ENCODE measurements around the gene KIAA0319L.

The KIAA0319L gene

DNA sequence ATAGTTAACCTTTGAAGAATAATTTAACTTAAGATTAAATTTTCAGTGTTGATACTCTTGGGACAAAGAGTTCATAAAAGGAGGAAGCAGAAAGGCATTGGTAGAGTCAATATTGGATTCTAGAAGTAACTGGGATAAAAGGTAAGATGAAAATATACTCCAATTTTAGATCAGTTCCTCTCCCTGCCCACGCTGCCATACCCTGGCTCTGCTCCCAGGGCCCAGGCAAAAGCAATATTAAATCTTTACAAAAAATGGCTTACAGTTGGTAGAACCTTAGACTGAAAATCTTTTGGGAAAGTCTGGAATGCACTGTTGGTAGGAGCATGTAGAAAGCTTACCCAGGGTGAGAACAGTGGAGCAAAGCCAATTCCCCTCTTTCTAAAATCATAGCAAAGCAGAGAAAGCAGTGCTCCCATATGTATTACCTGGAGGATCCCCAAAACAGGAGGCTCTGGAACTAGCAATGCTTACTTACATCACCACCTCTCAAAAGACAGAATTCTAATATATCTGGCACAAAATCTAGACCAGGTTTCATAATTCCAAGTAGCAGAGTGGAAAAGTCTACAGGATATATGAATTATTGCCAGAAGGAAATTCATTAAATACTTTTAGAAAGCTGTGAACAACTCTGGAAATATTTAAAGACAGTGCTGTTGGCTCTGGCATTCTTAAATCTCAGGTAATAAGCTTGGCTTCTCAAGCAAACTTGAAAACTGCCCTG is 24.5 kb downstream of the KIAA0319L start:
- DNase-seq (ENCODE audit: low read depth) = no peak

DNA sequence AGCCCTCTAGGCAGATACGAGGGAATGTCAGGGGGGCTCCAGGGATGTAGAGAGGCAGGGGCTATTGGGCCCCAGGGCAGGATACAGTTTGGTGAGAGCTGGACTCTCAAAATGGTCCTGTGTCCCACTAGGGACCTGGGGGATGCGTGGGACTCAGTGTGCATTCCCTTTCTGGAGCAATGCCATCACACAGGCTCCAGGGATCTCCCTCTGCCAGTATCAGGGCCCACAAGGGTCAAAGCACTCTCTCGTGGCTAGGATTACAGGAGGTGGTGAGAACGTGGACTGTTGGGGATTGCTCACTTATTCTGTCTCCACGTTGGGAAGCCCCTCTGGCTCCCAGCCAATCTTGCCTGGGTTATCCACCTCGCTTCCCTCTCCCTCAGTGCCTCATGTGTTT is 25.8 kb downstream of the KIAA0319L start:
- no peak overlapping the region for H3K4me3 ChIP-seq (ENCODE audit: low read length)
- TF ChIP-seq, protein P1, sequence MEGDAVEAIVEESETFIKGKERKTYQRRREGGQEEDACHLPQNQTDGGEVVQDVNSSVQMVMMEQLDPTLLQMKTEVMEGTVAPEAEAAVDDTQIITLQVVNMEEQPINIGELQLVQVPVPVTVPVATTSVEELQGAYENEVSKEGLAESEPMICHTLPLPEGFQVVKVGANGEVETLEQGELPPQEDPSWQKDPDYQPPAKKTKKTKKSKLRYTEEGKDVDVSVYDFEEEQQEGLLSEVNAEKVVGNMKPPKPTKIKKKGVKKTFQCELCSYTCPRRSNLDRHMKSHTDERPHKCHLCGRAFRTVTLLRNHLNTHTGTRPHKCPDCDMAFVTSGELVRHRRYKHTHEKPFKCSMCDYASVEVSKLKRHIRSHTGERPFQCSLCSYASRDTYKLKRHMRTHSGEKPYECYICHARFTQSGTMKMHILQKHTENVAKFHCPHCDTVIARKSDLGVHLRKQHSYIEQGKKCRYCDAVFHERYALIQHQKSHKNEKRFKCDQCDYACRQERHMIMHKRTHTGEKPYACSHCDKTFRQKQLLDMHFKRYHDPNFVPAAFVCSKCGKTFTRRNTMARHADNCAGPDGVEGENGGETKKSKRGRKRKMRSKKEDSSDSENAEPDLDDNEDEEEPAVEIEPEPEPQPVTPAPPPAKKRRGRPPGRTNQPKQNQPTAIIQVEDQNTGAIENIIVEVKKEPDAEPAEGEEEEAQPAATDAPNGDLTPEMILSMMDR (conservative IDR thresholded peaks at IDR 0.05; ENCODE audit: low read depth, low read length) = no peak
- DNase-seq (ENCODE audit: low read depth) = no peak

More for the DNA sequence above, 24.5 kb downstream of the KIAA0319L start:
- TF ChIP-seq, protein P1 (conservative IDR thresholded peaks at IDR 0.05; ENCODE audit: low read depth, low read length) = no peak
- no peak overlapping the region for H3K4me3 ChIP-seq (ENCODE audit: low read length)

DNA sequence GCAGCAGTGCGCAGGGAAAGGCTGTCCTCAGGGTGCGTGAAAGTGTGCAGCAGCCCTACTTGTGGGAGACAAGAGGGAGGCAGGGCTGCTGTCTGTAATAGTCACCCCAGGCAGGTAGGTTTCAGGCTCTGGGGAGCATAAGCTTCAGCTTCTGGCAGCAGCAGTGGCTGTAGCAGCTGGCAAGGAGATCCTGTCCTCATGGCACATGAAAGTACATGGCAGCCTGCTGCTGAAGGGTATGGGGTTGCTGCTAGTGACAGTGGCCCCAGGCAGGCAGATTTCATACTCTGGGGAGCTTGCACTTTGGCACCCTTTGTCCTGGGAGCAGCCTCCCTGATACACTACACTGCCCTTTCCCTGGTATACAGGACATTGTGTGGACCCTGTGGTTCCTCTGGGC is 26.3 kb downstream of the KIAA0319L start:
- DNase-seq (ENCODE audit: low read depth) = no peak
- H3K4me3 ChIP-seq (ENCODE audit: low read length) = no peak overlapping the region
- TF ChIP-seq, protein P1 (conservative IDR thresholded peaks at IDR 0.05; ENCODE audit: low read depth, low read length) = no peak

DNA sequence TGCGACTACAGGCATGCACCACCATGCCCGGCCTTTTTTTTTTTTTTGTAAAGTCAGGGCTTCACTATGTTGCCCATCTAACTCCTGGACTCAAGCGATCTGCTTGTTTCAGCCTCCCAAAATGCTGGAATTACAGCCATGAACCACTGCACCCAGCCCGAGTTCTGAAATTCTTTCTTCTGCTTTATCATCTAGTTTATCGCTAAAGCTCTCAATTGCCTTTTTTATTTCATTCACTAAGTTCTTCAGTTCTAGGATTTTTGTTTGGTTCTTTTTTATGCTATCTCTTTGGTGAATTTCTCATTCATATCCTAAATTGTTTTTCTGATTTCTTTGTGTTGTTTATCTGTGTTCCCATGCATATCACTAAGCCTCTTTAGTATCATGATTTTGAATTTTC is 27.0 kb downstream of the KIAA0319L start:
- no peak for DNase-seq (ENCODE audit: low read depth)
- no peak overlapping the region for H3K4me3 ChIP-seq (ENCODE audit: low read length)
- TF ChIP-seq, protein P1 (conservative IDR thresholded peaks at IDR 0.05; ENCODE audit: low read depth, low read length) = no peak

DNA sequence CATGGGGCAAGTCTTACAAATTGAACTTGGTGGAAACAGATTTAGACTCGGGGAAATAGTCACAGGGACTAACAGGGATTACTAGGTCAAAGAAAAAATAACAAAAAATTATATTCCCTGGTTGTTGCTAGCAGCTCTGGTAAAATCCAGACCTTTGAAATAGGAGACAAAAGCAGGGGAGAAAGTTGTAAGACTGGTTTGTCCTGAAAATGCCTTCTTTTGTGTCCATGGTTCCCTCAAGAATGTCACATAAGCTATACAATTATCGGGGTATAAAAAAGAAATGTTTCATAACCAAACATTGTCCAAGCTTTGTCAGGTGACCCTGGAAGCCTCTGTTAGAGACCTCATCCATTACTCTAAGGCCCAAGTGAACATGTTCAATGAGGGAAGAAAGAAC is 33.1 kb downstream of the KIAA0319L start:
- no peak overlapping the region for H3K4me3 ChIP-seq (ENCODE audit: low read length)
- TF ChIP-seq, protein P1 (conservative IDR thresholded peaks at IDR 0.05; ENCODE audit: low read depth, low read length) = no peak
- no peak for DNase-seq (ENCODE audit: low read depth)

DNA sequence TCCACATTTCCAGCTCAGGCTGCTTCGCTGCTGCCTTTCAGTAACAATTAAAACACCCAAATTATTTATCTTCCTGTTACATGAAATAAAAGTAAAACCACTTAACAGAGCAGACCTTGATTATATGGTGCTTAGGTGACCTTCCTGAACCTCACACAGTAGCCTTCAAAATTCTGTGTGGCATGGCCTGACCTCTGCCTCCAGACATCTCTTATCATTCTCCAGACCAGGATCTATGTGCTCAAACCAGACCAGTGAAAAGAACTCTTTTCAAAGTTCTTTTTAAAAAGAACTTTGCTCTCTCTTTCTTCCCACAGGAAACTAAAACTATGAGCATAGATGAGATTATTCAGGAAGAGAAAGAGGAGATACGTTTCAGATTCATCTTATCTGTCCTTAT is 37.8 kb downstream of the KIAA0319L start:
- no peak for DNase-seq (ENCODE audit: low read depth)
- TF ChIP-seq, protein P1 (conservative IDR thresholded peaks at IDR 0.05; ENCODE audit: low read depth, low read length) = no peak
- H3K4me3 ChIP-seq (ENCODE audit: low read length) = no peak overlapping the region

DNA sequence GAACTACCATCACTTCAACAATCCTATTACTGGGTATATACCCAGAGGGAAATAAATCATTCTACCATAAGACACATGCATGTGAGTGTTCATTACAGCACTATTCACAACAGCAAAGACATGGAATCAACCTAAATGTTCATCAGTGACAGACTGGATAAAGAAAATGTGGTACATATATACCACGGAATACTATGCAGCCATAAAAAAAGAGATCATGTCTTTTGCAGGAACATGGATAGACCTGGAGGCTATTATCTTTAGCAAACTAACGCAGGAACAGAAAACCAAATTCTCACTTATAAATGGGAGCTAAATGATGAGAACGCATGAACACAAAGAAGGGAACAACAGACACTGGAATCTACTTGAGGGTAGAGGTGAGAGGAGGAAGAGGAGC is 39.0 kb downstream of the KIAA0319L start:
- TF ChIP-seq, protein P1 (conservative IDR thresholded peaks at IDR 0.05; ENCODE audit: low read depth, low read length) = no peak
- no peak overlapping the region for H3K4me3 ChIP-seq (ENCODE audit: low read length)
- no peak for DNase-seq (ENCODE audit: low read depth)
